NB4 (cell line): ENCODE results near the gene SIGLEC1.

Experiments used
- DNase-seq: peaks from one replicate; pipeline ENCODE4 v3.0.0; 2010; ENCODE audit warnings: low read depth
- H3K4me3 ChIP-seq: one replicate; pipeline ENCODE4 v1.5.1; 2011; ENCODE audit warnings: mild to moderate bottlenecking, low read depth, low read length, moderate library complexity
- MYC ChIP-seq: IDR thresholded peaks from 2 replicates; pipeline ENCODE4 v1.6.1; 2011; ENCODE audit warnings: low read depth, low read length
- POLR2A ChIP-seq: IDR thresholded peaks from 2 replicates; pipeline ENCODE4 v1.6.1; 2011; ENCODE audit warnings: mild to moderate bottlenecking; ENCODE audit not compliant: insufficient read length; ENCODE audit errors: extremely low read depth
- TF ChIP-seq, protein P1 (sequence below): IDR thresholded peaks from 2 replicates; pipeline ENCODE4 v1.6.1; 2011; ENCODE audit warnings: low read depth, low read length
- TF ChIP-seq, protein P2 (sequence below): IDR thresholded peaks from one replicate; pipeline ENCODE4 v1.5.1; 2012; ENCODE audit warnings: low read depth, low read length

The SIGLEC1 gene

DNA sequence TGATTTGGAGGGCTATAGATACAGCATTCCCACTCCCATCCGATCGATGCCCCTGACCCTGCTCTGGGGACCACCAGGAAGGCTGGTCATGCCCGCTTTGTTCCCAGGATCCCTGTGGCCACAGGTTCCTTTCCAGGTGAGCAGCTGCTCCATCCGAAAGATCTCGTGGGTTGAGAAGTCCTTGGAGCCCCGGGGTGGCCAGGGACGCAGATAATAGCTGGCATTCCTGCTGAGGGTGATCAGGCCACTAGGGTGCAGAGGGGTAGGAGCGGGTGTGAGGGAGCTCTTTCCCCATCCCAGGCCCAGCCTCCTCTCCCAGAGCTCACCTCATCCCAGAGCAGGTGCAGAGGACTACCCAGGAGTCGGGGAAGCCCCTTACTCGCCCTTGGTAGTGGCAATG, 38.0 kb downstream of the SIGLEC1 start:
- no peak for DNase-seq
- no peak overlapping the region for H3K4me3 ChIP-seq
- no peak for TF ChIP-seq POLR2A
- TF ChIP-seq, protein P1, sequence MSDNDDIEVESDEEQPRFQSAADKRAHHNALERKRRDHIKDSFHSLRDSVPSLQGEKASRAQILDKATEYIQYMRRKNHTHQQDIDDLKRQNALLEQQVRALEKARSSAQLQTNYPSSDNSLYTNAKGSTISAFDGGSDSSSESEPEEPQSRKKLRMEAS, result no peak
- TF ChIP-seq, protein P2, sequence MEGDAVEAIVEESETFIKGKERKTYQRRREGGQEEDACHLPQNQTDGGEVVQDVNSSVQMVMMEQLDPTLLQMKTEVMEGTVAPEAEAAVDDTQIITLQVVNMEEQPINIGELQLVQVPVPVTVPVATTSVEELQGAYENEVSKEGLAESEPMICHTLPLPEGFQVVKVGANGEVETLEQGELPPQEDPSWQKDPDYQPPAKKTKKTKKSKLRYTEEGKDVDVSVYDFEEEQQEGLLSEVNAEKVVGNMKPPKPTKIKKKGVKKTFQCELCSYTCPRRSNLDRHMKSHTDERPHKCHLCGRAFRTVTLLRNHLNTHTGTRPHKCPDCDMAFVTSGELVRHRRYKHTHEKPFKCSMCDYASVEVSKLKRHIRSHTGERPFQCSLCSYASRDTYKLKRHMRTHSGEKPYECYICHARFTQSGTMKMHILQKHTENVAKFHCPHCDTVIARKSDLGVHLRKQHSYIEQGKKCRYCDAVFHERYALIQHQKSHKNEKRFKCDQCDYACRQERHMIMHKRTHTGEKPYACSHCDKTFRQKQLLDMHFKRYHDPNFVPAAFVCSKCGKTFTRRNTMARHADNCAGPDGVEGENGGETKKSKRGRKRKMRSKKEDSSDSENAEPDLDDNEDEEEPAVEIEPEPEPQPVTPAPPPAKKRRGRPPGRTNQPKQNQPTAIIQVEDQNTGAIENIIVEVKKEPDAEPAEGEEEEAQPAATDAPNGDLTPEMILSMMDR, result no peak
- no peak for TF ChIP-seq MYC

DNA sequence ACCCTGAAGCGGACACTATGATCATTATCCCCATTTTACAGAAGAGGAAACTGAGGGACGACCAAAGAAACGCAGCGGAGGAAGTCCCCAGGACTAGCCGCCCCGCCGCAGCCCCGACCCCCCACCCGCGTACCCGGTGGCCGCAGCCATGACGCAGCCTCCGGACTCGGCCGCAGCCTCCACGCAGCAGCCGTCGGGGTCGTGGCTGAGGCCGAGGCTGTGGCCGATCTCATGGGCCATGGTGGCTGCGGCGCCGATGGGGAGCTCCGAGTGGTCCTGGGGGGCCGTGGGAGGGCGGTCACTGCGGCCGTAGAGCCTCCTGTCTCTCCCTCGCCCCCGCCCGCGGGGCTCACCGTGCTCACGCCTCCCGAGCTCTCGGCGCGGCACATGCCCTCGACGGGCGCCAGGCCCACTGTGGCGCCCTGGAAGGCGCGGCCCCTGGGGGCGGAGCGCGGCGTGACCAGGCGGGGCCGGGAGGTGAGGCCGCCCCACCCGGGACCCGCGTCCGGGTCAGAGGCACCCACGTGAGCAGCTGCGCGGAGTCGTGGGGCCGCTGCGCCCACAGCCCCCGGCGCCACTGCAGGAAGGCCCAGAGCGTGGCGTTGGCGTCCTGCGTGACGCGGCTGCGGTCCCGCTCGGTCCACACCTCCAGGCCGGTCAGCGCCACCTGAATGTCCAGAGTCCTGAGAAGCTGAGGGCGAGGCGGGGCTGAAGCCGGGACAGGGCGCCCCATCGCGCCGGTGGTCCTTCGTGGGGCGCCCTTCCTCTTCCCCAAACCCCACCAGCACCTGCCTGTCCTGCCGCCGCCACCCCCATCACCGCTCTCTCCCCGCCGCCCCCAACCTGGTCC, 39.0 kb downstream of the SIGLEC1 start:
- no peak for TF ChIP-seq POLR2A
- no peak for TF ChIP-seq MYC
- TF ChIP-seq, protein P1, result no peak
- TF ChIP-seq, protein P2, result no peak
- H3K4me3 ChIP-seq, result no peak overlapping the region
- DNase-seq, result no peak

DNA sequence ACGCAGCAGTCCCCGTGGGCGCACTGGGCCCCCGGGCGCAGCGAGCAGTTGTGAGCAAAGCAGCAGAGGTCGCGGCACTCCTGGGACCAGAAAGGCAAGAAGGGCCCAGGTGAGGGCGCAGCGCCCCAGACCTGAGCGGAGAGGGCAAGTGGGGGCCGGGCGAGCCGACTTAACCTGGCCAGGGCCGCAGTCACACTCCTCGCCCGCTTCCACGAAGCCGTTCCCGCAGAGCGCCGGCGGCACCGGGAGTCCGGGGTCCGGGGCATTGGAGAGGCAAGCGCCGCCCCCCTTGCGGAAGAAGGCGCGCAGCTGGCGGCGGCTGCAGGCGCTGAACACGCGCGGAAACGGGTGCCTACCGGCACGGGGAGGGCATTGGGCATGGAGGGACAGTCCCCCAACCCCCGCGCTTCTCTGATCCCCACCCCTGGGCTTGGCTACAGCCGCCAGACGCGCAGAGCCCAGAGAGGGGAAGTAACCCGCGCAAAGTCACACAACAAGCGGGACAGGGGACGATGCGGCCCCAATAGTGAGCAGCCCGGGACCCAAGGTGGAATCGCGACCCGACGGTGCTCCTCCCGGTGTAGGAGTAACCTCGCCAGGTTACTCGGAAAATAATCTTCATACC, 39.7 kb downstream of the SIGLEC1 start:
- DNase-seq, result no peak
- H3K4me3 ChIP-seq, result no peak overlapping the region

DNA sequence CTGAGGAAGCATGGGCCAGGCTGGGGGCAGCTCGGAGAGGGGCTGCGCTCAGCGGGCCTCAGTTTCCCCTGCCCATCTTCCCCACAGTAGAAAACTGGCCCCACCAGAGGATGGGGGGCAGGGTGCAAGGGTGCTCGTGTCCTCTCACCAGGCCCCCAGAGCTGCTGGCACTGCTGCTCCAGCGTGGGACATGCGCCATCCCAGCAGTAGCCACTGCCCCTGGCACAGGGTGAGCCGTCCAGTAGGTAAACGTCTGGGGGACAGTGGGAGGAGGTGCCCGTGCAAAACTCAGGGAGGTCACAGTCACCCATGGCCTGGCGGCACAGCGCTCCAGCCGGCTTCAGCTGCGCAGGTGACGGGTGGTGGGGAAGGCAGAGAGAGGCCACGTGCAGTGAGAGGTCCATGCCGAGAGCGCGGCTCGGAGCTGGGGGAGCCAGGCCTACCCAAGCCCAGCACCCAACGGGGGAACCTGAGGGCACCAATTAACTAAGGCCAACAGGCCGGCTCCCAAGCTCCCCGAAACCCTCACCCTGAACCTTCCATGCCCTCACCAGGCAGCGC, 40.3 kb downstream of the SIGLEC1 start:
- DNase-seq, result no peak
- H3K4me3 ChIP-seq, result no peak overlapping the region
- TF ChIP-seq, protein P1, result no peak
- TF ChIP-seq POLR2A (no peak), MYC (no peak)
- TF ChIP-seq, protein P2, result no peak

More for the DNA sequence above, 39.7 kb downstream of the SIGLEC1 start:
- TF ChIP-seq POLR2A (no peak), MYC (no peak)
- TF ChIP-seq, protein P1, result no peak
- TF ChIP-seq, protein P2, result no peak

DNA sequence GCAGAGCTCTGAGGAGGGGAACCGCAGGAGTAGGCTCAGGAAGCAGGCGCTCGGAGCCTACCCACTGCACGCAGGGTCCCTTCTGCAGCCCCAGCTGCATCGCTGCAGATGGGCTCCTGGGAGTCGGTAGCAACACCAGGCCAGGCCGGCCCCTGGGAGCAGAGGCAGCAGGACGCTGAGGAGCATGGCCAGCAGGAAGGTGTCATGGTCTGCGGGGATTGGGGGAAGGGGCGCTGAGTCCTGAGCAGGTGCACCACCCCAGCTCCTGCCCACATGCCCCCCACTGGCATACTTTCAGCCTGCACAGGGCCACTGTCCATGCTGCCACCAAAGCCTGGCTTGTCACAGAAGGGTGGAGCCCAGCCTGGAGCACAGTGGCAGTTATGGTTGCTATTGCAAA, 41.5 kb downstream of the SIGLEC1 start:
- no peak for DNase-seq
- TF ChIP-seq MYC (no peak), POLR2A (no peak)
- TF ChIP-seq, protein P1, result no peak
- TF ChIP-seq, protein P2, result no peak
- no peak overlapping the region for H3K4me3 ChIP-seq
